Measurements from ENCODE around the gene MTO1. TPM values are rescaled to one million over a fixed set of nuclear protein-coding genes. Genes with fewer than 3 reads are reported as not detected.

The MTO1 gene
- total RNA-seq (10 to 100 TPM; 15.9 to 25.9 (median 18.3) TPM), polyA plus RNA-seq (10 to 100 TPM; 19.2 to 22.6 (median 20.2) TPM)
- long read RNA-seq, donor 1, full-length matches to known transcripts, result 4 of 7 reads
- long read RNA-seq, donor 1, partial matches to known transcripts, result 2 of 7 reads
- long read RNA-seq, donor 1, other reads (novel, unspliced or antisense), result 1 of 7 reads
- long read RNA-seq, donor 2, full-length matches to known transcripts, result 11 of 31 reads
- long read RNA-seq, donor 2, partial matches to known transcripts, result 5 of 31 reads
- long read RNA-seq, donor 2, other reads (novel, unspliced or antisense), result 15 of 31 reads

GRCh38 chr6:73461537-73462350, at the start of gene MTO1:
Gene MTO1, plus strand, starts transcription at chr6:73461737. Its CDS starts 118 bp downstream, at chr6:73461855.
- H3K36me3 ChIP-seq (ENCODE audit: insufficient read depth in 1 of 2, low read depth in 1 of 2), result peaks cover 0 to 19% of the 10 kb centered on the region in 2 donors
- TF ChIP-seq CTCF (IDR thresholded peaks at IDR 0.05), result no peak
- DNase-seq (peak; percentile 88 to 93), ATAC-seq (peak; percentile 96 to 99 (median 98))
- H3K27me3 ChIP-seq (ENCODE audit: insufficient read depth in 3 of 3, low read length in 2 of 3), result no peaks in the 10 kb centered on the region
- 0 to 1% (median 1%) methylated on average over 55 of the region's 55 CpGs for WGBS, 3 donors
- no peaks in the 10 kb centered on the region for H3K9me3 ChIP-seq
- intact Hi-C loops (cut with DNase I), result no loop called here
- peaks cover 10% of the 10 kb centered on the region for H3K4me1 ChIP-seq
- H3K27ac ChIP-seq, result peak within 1 kb of the TSS; percentile 94
- peak within 1 kb of the TSS; percentile 99 for H3K4me3 ChIP-seq

- ATAC-seq, result no peak
- no peak overlapping the region for H3K27ac ChIP-seq
- H3K36me3 ChIP-seq (ENCODE audit: insufficient read depth in 1 of 2, low read depth in 1 of 2), result no peaks in the 10 kb centered on the region
- DNase-seq, result no peak
- no peak for TF ChIP-seq CTCF (IDR thresholded peaks at IDR 0.05)
- no peak overlapping the region for H3K4me3 ChIP-seq
- WGBS, 3 donors, result 96 to 99% (median 97%) methylated on average over 3 of the region's 3 CpGs
- H3K9me3 ChIP-seq, result no peaks in the 10 kb centered on the region
- H3K27me3 ChIP-seq (ENCODE audit: insufficient read depth in 3 of 3, low read length in 2 of 3), result no peaks in the 10 kb centered on the region
- no peaks in the 10 kb centered on the region for H3K4me1 ChIP-seq
- intact Hi-C loops (cut with DNase I), result no loop called here
These were observed 48.4 kb upstream of the MTO1 start for GRCh38 chr6:73413102-73413501.

GRCh38 chr6:73418081-73418741, 43.3 kb upstream of the MTO1 start:
- Histone ChIP-seq H3K27ac (no peak overlapping the region), H3K27me3 (ENCODE audit: insufficient read depth in 3 of 3, low read length in 2 of 3) (no peaks in the 10 kb centered on the region), H3K4me3 (no peak overlapping the region), H3K9me3 (no peaks in the 10 kb centered on the region), H3K4me1 (no peaks in the 10 kb centered on the region), H3K36me3 (ENCODE audit: insufficient read depth in 1 of 2, low read depth in 1 of 2) (no peaks in the 10 kb centered on the region)
- ATAC-seq (no peak), DNase-seq (no peak)
- no peak for TF ChIP-seq CTCF (IDR thresholded peaks at IDR 0.05)
- WGBS, 3 donors, result 70 to 86% (median 75%) methylated on average over 11 of the region's 11 CpGs
- intact Hi-C loops (cut with DNase I), result no loop called here

- TF ChIP-seq CTCF (IDR thresholded peaks at IDR 0.05), result no peak
- ATAC-seq (no peak), DNase-seq (no peak)
- Histone ChIP-seq H3K9me3 (no peaks in the 10 kb centered on the region), H3K27ac (no peak overlapping the region), H3K4me3 (no peak overlapping the region), H3K27me3 (ENCODE audit: insufficient read depth in 3 of 3, low read length in 2 of 3) (no peaks in the 10 kb centered on the region), H3K4me1 (no peaks in the 10 kb centered on the region), H3K36me3 (ENCODE audit: insufficient read depth in 1 of 2, low read depth in 1 of 2) (peaks cover 0 to 10% of the 10 kb centered on the region in 2 donors)
- intact Hi-C loops (cut with DNase I), result no loop called here
- WGBS, 3 donors, result 66 to 68% (median 67%) methylated on average over 2 of the region's 2 CpGs
These were observed 40.0 kb upstream of the MTO1 start for GRCh38 chr6:73421534-73421933.
